KMS-11 (cell line): Measurements from ENCODE around the gene MRPL42.

ENCODE experiments used
- H2AFZ ChIP-seq: fragments of 200-600 bp; sonication (generic); 2 replicates; pipeline ENCODE4 v1.6.1; 2016; ENCODE audit warnings: antibody characterized with exemption, mixed run types, low read depth
- H3K27ac ChIP-seq: fragments of 200-600 bp; sonication (generic); 2 replicates; pipeline ENCODE4 v1.6.1; 2016; ENCODE audit warnings: mild to moderate bottlenecking, mixed run types
- H3K27me3 ChIP-seq: fragments of 200-600 bp; sonication (generic); 2 replicates; pipeline ENCODE4 v1.6.1; 2017; ENCODE audit warnings: mild to moderate bottlenecking, low read depth, mixed run types, moderate library complexity; ENCODE audit not compliant: insufficient read depth
- H3K36me3 ChIP-seq: fragments of 200-600 bp; sonication (generic); 2 replicates; pipeline ENCODE4 v1.6.1; 2017; ENCODE audit warnings: mild to moderate bottlenecking, mixed run types; ENCODE audit not compliant: insufficient read depth
- H3K4me1 ChIP-seq: fragments of 200-600 bp; sonication (generic); 2 replicates; pipeline ENCODE4 v1.6.1; 2016; ENCODE audit warnings: mild to moderate bottlenecking, low read depth, mixed run types; ENCODE audit not compliant: poor library complexity, severe bottlenecking
- H3K4me2 ChIP-seq: fragments of 200-600 bp; sonication (generic); 2 replicates; pipeline ENCODE4 v1.7.0; 2016; ENCODE audit warnings: mild to moderate bottlenecking, mixed run types
- H3K4me3 ChIP-seq: fragments of 200-600 bp; sonication (generic); IDR thresholded peaks from 2 replicates; pipeline ENCODE4 v1.6.1; 2017; ENCODE audit warnings: low read depth, low read length, mixed read lengths; ENCODE audit not compliant: insufficient read depth
- H3K79me2 ChIP-seq: fragments of 200-600 bp; sonication (generic); 2 replicates; pipeline ENCODE4 v1.6.1; 2016; ENCODE audit warnings: low read depth, mixed run types; ENCODE audit not compliant: insufficient read depth
- H3K9ac ChIP-seq: fragments of 200-600 bp; sonication (generic); 2 replicates; pipeline ENCODE4 v1.6.1; 2016; ENCODE audit warnings: mild to moderate bottlenecking, mixed run types
- H4K20me1 ChIP-seq: fragments of 200-600 bp; sonication (generic); 2 replicates; pipeline ENCODE4 v1.6.1; 2016; ENCODE audit warnings: mild to moderate bottlenecking, mixed run types; ENCODE audit not compliant: insufficient read depth
- TF ChIP-seq, protein P1 (sequence below): fragments of 200-600 bp; sonication (generic); conservative IDR thresholded peaks from 2 replicates; pipeline ENCODE4 v1.6.1; 2017; ENCODE audit warnings: low read depth, mild to moderate bottlenecking, antibody characterized with exemption, low read length, moderate library complexity, mixed read lengths

Gene MRPL42

DNA sequence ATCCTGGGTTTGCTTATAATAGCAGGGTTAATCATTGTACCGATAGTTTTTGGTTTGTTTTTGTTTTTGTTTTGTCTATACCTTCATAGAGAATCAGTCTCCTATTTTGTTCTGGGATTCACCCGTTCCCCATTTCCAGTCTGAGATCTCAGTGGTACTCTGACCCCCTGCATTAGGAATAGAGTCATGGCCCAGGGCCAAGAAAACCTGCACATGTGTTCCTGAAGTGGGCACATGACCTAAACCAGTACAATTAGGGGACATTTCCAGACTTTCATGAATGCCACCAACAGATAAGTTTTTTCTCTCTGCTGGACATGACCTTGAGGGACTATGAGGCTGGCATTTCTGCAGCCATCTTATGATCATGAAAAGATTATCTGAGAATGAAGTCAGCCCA lies 52.5 kb downstream of the MRPL42 start:
- no peak overlapping the region for H3K4me2 ChIP-seq
- H4K20me1 ChIP-seq: no peaks in the 10 kb centered on the region
- H3K27ac ChIP-seq: no peak overlapping the region
- no peaks in the 10 kb centered on the region for H3K79me2 ChIP-seq
- H3K27me3 ChIP-seq: no peaks in the 10 kb centered on the region
- no peak overlapping the region for H2AFZ ChIP-seq
- no peaks in the 10 kb centered on the region for H3K4me1 ChIP-seq
- H3K4me3 ChIP-seq: no peak overlapping the region
- TF ChIP-seq, protein P1, sequence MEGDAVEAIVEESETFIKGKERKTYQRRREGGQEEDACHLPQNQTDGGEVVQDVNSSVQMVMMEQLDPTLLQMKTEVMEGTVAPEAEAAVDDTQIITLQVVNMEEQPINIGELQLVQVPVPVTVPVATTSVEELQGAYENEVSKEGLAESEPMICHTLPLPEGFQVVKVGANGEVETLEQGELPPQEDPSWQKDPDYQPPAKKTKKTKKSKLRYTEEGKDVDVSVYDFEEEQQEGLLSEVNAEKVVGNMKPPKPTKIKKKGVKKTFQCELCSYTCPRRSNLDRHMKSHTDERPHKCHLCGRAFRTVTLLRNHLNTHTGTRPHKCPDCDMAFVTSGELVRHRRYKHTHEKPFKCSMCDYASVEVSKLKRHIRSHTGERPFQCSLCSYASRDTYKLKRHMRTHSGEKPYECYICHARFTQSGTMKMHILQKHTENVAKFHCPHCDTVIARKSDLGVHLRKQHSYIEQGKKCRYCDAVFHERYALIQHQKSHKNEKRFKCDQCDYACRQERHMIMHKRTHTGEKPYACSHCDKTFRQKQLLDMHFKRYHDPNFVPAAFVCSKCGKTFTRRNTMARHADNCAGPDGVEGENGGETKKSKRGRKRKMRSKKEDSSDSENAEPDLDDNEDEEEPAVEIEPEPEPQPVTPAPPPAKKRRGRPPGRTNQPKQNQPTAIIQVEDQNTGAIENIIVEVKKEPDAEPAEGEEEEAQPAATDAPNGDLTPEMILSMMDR: no peak
- no peak overlapping the region for H3K9ac ChIP-seq
- H3K36me3 ChIP-seq: no peaks in the 10 kb centered on the region

DNA sequence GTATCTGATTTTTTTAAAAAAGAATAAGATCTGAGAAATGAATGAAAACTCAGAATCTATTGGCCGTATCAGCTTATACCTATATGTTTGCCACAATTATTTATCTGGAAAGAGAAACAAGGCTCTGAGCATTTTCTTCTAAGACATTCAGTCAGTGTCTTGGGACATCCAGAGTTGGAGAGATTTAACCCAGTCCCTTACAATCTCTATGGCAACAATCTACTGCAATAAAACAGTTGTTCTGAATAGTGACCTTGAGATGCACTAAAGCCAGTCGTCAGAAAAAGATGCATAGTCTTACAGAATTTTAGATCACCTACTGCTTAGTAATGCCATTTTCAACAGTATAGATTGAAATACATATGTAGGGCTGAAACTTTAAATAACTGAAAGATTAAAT lies 53.1 kb downstream of the MRPL42 start:
- Histone ChIP-seq H3K4me3 (no peak overlapping the region), H2AFZ (no peak overlapping the region), H3K79me2 (no peaks in the 10 kb centered on the region), H4K20me1 (no peaks in the 10 kb centered on the region), H3K9ac (no peak overlapping the region), H3K36me3 (no peaks in the 10 kb centered on the region), H3K4me2 (no peak overlapping the region), H3K27ac (no peak overlapping the region), H3K27me3 (no peaks in the 10 kb centered on the region), H3K4me1 (no peaks in the 10 kb centered on the region)
- TF ChIP-seq, protein P1: no peak

DNA sequence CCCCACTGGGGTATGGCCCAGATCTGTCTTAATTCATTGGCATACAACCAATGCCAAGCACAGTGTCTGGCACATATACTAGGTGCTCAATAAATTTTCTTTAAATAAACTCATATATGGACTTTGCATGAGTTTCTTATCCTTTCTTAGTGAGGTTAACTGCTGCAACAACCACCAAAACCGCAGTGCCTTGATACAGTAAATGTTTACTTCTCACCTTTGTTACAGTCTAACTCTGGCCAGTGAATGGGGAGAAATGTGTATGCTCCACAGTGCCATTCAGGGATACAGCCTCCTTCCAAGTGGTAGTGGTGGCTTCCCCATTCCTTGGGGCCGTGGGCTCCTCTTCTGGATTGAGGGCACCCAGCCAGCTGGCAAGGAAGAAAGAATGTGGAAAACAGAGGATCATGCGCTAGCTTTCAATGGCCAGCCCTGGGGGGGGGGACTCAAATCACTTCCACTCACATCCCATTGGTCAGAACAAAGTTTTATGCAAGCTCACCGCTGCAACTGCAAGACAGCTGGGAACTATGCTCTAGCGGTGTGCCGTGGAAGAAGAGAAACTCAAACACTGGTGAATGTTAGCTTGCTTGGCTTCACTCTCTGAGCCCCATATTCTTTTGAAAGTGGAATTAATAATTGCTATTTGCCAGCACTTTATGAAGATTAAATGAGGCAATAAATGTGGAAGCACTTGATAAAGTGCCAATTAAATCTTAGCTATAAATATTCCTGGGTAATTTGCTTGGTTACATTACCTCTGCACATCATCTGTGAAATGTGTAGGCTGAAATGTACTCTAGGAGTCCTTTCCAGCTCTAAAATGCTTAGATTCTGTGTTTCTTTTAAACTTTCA lies 54.1 kb downstream of the MRPL42 start:
- Histone ChIP-seq H2AFZ (no peak overlapping the region), H3K36me3 (no peaks in the 10 kb centered on the region), H3K79me2 (no peaks in the 10 kb centered on the region), H3K27me3 (no peaks in the 10 kb centered on the region), H4K20me1 (no peaks in the 10 kb centered on the region), H3K9ac (no peak overlapping the region), H3K27ac (no peak overlapping the region), H3K4me1 (no peaks in the 10 kb centered on the region), H3K4me3 (no peak overlapping the region), H3K4me2 (no peak overlapping the region)
- TF ChIP-seq, protein P1: no peak

DNA sequence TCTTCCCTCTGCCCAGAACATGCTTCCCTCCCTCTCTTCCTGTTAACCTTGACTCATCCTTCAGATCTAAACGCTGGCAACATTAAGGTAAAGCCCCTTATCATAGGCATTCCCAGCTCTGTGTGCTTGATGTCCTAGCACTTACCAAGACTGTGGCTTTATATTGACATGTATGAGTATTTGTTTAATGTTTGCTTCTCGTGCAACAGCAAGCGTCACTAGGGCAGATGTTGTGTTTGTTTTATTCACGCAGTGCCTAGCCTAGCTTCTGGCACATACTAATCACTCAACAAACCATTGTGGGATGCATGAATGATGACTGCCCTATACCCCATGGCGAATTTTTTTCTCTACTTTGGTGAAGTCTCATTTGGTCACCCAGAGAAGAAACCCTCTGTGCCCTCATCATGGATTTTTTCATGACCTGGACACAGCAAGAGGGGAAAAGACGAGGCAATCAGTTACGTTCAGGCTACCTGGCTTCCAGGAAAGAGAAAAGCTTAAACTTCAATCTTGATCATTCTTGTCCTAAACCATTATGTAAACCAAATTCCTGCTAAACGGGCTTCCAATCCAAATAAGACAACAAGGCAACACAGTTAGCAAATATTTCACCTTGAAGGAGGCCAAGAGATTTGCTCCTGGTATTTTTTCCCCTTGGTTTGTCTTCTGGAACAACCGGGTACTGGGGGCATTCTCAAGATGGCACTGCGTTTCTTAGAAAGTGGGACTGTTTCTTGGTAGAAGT lies 57.2 kb downstream of the MRPL42 start:
- H4K20me1 ChIP-seq: no peaks in the 10 kb centered on the region
- H3K4me1 ChIP-seq: no peaks in the 10 kb centered on the region
- no peak overlapping the region for H3K27ac ChIP-seq
- H3K36me3 ChIP-seq: no peaks in the 10 kb centered on the region
- TF ChIP-seq, protein P1: no peak
- H2AFZ ChIP-seq: no peak overlapping the region
- no peak overlapping the region for H3K4me2 ChIP-seq
- no peaks in the 10 kb centered on the region for H3K79me2 ChIP-seq
- H3K9ac ChIP-seq: no peak overlapping the region
- no peak overlapping the region for H3K4me3 ChIP-seq
- H3K27me3 ChIP-seq: no peaks in the 10 kb centered on the region
